Kidney tubule cell (primary cell): ENCODE results near the gene MRTFB.
A peak's percentile ranks its signal among the peaks of the same experiment; 100 is the strongest.
"Not testable (repeated sequence)": the region's sequence is repeated elsewhere in the genome, so short reads cannot be mapped to it uniquely, and the experiment has no call there.

Source experiments
- DNase-seq: peaks from one replicate; pipeline ENCODE4 v3.0.0-alpha.2; 2018; ENCODE audit warnings: low spot score

The MRTFB gene

GRCh38 chr16:14183962-14184361 is 112.8 kb downstream of the MRTFB start:
- not testable (repeated sequence) for DNase-seq

GRCh38 chr16:14186007-14186794 is 115.1 kb downstream of the MRTFB start:
- peak; percentile 59 for DNase-seq

GRCh38 chr16:14186795-14187221 is 115.7 kb downstream of the MRTFB start:
- no peak for DNase-seq

- DNase-seq = no peak
These were observed 116.6 kb downstream of the MRTFB start for GRCh38 chr16:14187517-14188338.

GRCh38 chr16:14193316-14193871 is 122.3 kb downstream of the MRTFB start:
- DNase-seq = no peak

- DNase-seq = no peak
These were observed 123.6 kb downstream of the MRTFB start for GRCh38 chr16:14194721-14195120.

- DNase-seq = no peak
These were observed 124.9 kb downstream of the MRTFB start for GRCh38 chr16:14196011-14196410.

GRCh38 chr16:14196539-14196938 is 125.4 kb downstream of the MRTFB start:
- no peak for DNase-seq

GRCh38 chr16:14198012-14198411 is 126.9 kb downstream of the MRTFB start:
- no peak for DNase-seq

GRCh38 chr16:14198572-14198971 is 127.5 kb downstream of the MRTFB start:
- DNase-seq = no peak

- DNase-seq = no peak
These were observed 128.1 kb downstream of the MRTFB start for GRCh38 chr16:14199199-14199598.

GRCh38 chr16:14199624-14200023 is 128.5 kb downstream of the MRTFB start:
- DNase-seq = peak; percentile 11

GRCh38 chr16:14202095-14202494 is 131.0 kb downstream of the MRTFB start:
- no peak for DNase-seq

GRCh38 chr16:14202697-14203096 is 131.6 kb downstream of the MRTFB start:
- peak; percentile 8 for DNase-seq

- no peak for DNase-seq
These were observed 132.0 kb downstream of the MRTFB start for GRCh38 chr16:14203166-14203565.

GRCh38 chr16:14205666-14206065 is 134.5 kb downstream of the MRTFB start:
- no peak for DNase-seq

- no peak for DNase-seq
These were observed 140.9 kb downstream of the MRTFB start for GRCh38 chr16:14211856-14212543.

GRCh38 chr16:14215941-14216340 is 144.8 kb downstream of the MRTFB start:
- no peak for DNase-seq

GRCh38 chr16:14219983-14220382 is 148.9 kb downstream of the MRTFB start:
- no peak for DNase-seq

GRCh38 chr16:14223632-14224031 is 152.5 kb downstream of the MRTFB start:
- DNase-seq = no peak

- no peak for DNase-seq
These were observed 154.3 kb downstream of the MRTFB start for GRCh38 chr16:14225457-14225856.
